Right lobe of liver (tissue), 4 donors: Measurements from ENCODE around the gene ANXA6.

Experiments
- POLR2A ChIP-seq: fragments of 450-650 bp; IDR thresholded peaks from one replicate; pipeline ENCODE4 v1.6.1; 2017; ENCODE audit warnings: antibody characterized with exemption, mild to moderate bottlenecking
- TF ChIP-seq, protein P1 (sequence below), 4 donors: fragments of 200-600 bp in 3 of 4; fragments of 450-650 bp in 1 of 4; IDR thresholded peaks; one replicate each; pipeline versions ENCODE4 v1.5.1 to v1.8.0; 2016 to 2022; ENCODE audit warnings: antibody characterized with exemption in 4 of 4, mild to moderate bottlenecking in 2 of 4
- donor health status: DM: no; HTN: no; CAD: no.
- donor health status: DM: no; HTN: no; CAD: no.
- donor health status: DM: no; HTN: yes; CAD: no.

DNA sequence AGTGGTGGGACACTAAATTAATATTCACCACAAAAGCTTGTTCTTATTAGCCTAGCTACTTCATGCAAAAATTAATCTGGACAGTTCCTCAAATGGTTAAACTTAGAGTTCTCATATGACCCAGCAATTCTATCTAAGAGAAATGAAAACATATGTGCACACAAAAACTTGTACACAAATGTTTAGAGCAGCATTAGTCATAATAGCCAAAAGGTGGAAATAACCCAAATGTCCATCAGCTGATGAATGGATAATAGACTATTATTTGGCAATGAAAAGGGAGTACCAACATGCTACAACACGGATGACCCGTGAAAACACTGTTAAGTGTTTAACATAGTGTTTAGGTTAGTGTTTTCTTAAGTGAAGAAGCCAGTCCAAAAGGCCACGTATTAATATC is 43.9 kb downstream of the ANXA6 start:
- TF ChIP-seq, protein P1, sequence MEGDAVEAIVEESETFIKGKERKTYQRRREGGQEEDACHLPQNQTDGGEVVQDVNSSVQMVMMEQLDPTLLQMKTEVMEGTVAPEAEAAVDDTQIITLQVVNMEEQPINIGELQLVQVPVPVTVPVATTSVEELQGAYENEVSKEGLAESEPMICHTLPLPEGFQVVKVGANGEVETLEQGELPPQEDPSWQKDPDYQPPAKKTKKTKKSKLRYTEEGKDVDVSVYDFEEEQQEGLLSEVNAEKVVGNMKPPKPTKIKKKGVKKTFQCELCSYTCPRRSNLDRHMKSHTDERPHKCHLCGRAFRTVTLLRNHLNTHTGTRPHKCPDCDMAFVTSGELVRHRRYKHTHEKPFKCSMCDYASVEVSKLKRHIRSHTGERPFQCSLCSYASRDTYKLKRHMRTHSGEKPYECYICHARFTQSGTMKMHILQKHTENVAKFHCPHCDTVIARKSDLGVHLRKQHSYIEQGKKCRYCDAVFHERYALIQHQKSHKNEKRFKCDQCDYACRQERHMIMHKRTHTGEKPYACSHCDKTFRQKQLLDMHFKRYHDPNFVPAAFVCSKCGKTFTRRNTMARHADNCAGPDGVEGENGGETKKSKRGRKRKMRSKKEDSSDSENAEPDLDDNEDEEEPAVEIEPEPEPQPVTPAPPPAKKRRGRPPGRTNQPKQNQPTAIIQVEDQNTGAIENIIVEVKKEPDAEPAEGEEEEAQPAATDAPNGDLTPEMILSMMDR (IDR thresholded peaks at IDR 0.05), result no peak
- no peak for TF ChIP-seq POLR2A
